DOHH2 (cell line): ENCODE measurements around the gene ZNF860.

Experiments
- CTCF ChIP-seq: fragments of 200-600 bp; sonication (generic); IDR thresholded peaks from one replicate; pipeline ENCODE4 v1.5.1; 2014; ENCODE audit warnings: antibody characterized with exemption, mild to moderate bottlenecking, low read depth, low read length; ENCODE audit not compliant: poor library complexity, severe bottlenecking
- EZH2phosphoT487 ChIP-seq: fragments of 200-600 bp; sonication (generic); IDR thresholded peaks from 2 replicates; pipeline ENCODE4 v1.6.1; 2017; ENCODE audit warnings: borderline replicate concordance, mild to moderate bottlenecking, antibody characterized with exemption, low read length, moderate library complexity, mixed read lengths

DNA sequence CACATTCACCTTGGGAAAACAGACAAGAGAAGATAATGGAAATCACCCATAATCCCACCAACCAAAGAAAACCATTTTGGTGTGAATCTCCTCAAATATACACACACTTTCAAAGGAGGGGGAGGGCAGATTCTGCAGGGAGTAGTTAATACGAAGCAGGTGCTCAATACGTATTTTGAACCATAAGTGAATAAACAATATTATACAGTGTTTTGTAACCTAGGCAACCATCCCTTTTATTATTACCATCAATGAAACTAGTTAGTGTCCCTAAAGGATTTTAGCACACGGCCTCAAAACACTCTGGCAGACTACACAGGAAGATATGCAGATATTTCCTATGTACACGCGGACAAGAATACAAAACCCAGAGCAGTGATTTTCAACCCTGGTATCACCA lies 6.6 kb upstream of the ZNF860 start:
- no peak for TF ChIP-seq CTCF
- TF ChIP-seq EZH2phosphoT487, result no peak
